SK-N-SH (cell line): Measurements from ENCODE around the gene ZDHHC14.

Experiments
- MEF2A ChIP-seq: IDR thresholded peaks from 2 replicates; pipeline ENCODE4 v1.4.0; 2012; ENCODE audit warnings: low read depth, borderline replicate concordance
- NFIC ChIP-seq: IDR thresholded peaks from 2 replicates; pipeline ENCODE4 v1.4.0; 2012; ENCODE audit warnings: borderline replicate concordance
- TF ChIP-seq, protein P1 (sequence below): fragments of 150-350 bp; IDR thresholded peaks from 2 replicates; pipeline ENCODE4 v1.6.1; 2016; ENCODE audit warnings: mild to moderate bottlenecking, low read depth, low read length
- TF ChIP-seq, protein P2 (sequence below): fragments of 200-600 bp; sonication (generic); IDR thresholded peaks from 2 replicates; pipeline ENCODE4 v1.6.1; 2017; ENCODE audit warnings: antibody characterized with exemption, mild to moderate bottlenecking, moderate library complexity

DNA sequence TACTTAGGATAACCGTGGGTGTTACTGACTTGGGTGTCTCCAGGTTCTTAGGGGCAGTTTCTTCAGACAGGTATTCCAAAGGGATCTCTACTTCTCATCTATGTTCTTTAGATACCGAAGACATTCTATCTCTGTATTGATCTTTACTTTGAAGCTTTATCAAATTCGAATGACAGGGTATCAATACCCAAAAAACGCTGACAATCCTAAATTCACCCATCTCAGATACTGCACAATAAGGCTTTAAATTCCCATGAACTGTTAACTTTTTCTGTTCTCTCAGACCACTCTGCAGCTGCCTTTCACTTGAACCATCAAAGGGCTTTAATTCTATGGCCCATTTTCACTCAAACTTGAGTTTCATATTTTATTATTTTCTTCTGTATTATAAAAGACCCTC, 72.1 kb downstream of the ZDHHC14 start:
- TF ChIP-seq, protein P1, sequence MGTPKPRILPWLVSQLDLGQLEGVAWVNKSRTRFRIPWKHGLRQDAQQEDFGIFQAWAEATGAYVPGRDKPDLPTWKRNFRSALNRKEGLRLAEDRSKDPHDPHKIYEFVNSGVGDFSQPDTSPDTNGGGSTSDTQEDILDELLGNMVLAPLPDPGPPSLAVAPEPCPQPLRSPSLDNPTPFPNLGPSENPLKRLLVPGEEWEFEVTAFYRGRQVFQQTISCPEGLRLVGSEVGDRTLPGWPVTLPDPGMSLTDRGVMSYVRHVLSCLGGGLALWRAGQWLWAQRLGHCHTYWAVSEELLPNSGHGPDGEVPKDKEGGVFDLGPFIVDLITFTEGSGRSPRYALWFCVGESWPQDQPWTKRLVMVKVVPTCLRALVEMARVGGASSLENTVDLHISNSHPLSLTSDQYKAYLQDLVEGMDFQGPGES: no peak
- TF ChIP-seq MEF2A: no peak
- TF ChIP-seq NFIC: no peak
- TF ChIP-seq, protein P2, sequence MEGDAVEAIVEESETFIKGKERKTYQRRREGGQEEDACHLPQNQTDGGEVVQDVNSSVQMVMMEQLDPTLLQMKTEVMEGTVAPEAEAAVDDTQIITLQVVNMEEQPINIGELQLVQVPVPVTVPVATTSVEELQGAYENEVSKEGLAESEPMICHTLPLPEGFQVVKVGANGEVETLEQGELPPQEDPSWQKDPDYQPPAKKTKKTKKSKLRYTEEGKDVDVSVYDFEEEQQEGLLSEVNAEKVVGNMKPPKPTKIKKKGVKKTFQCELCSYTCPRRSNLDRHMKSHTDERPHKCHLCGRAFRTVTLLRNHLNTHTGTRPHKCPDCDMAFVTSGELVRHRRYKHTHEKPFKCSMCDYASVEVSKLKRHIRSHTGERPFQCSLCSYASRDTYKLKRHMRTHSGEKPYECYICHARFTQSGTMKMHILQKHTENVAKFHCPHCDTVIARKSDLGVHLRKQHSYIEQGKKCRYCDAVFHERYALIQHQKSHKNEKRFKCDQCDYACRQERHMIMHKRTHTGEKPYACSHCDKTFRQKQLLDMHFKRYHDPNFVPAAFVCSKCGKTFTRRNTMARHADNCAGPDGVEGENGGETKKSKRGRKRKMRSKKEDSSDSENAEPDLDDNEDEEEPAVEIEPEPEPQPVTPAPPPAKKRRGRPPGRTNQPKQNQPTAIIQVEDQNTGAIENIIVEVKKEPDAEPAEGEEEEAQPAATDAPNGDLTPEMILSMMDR: no peak
